ENCODE measurements around the gene TSPAN9. TPM values are rescaled to one million over a fixed set of nuclear protein-coding genes. Genes with fewer than 3 reads are reported as not detected.

Gene TSPAN9
- total RNA-seq, 1 experiment from 2014 or later, result 13.2 TPM

DNA sequence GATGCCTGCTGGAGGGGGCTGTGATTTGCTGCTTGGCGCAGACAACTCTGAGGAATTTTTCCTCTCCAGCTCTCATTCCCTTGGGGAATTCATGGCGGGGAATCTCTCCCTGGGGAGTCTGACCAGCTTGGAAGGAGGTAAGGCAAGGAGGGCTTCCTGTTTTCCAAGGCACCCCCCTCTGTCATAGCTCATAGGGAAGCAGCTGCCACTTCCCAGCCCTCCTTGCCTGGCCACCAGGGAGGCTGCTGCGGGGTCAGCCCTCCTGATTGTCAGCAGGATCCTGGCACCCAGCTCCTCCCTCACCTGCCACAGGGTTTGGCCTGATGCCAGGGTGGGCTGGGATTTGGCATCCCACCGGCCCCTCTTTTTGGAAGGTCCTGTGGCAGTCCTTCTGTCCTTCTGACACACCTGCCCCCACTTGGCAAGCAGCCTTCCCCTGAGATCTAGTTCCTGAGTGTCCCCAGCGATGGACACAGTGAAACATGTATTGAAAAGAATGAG lies 74.9 kb downstream of the TSPAN9 start:
- ChIA-PET RAD21 (ENCODE audit: low non-redundant PET in 1 of 2, low total read pairs in 2 of 2, uncharacterized antibody in 2 of 2, unreplicated experiment in 2 of 2) (no interaction called here), POLR2A (no interaction called here), CTCF (no interaction called here)
- BruUV-seq (replicated peaks), result no TSS peak
- Histone ChIP-seq H3K9me3 (ENCODE audit: control insufficient read depth in 1 of 2, insufficient read depth in 1 of 2, low read depth in 1 of 2, low read length in 2 of 2) (no peaks in the 10 kb centered on the region), H3K9ac (ENCODE audit: low read length) (no peak overlapping the region), H2AFZ (ENCODE audit: low read depth, low read length, poor library complexity, severe bottlenecking) (no peak overlapping the region), H3K27ac (ENCODE audit: low read depth, low read length) (no peak overlapping the region), H4K20me1 (ENCODE audit: insufficient read depth) (no peaks in the 10 kb centered on the region), H3K4me3 (replicated peaks in 1 of 2; ENCODE audit: low read depth in 1 of 2, low read length in 2 of 2) (no peak overlapping the region), H3K4me1 (ENCODE audit: control insufficient read depth in 1 of 2, insufficient read depth in 2 of 2, low read length in 2 of 2) (no peaks in the 10 kb centered on the region), H3K9me2 (ENCODE audit: insufficient read depth) (no peaks in the 10 kb centered on the region), H3K4me2 (ENCODE audit: low read length) (no peak overlapping the region), H3K79me2 (ENCODE audit: insufficient read depth, low read length) (no peaks in the 10 kb centered on the region), H3K36me3 (ENCODE audit: control insufficient read depth in 1 of 2, insufficient read depth in 2 of 2, low read length in 2 of 2) (no peaks in the 10 kb centered on the region), H3K27me3 (ENCODE audit: insufficient read depth, low read length) (no peaks in the 10 kb centered on the region)
- TF ChIP-seq ELF1 (IDR thresholded peaks at IDR 0.05; ENCODE audit: borderline replicate concordance, low read depth) (no peak), EGR1 (IDR thresholded peaks at IDR 0.05; ENCODE audit: low read depth) (no peak), YY1 (IDR thresholded peaks at IDR 0.05; ENCODE audit: extremely low read depth, insufficient replicate concordance, low read depth, low read length) (no peak), FOSL1 (IDR thresholded peaks at IDR 0.05; ENCODE audit: low read depth) (no peak)
- TF ChIP-seq, protein P1, sequence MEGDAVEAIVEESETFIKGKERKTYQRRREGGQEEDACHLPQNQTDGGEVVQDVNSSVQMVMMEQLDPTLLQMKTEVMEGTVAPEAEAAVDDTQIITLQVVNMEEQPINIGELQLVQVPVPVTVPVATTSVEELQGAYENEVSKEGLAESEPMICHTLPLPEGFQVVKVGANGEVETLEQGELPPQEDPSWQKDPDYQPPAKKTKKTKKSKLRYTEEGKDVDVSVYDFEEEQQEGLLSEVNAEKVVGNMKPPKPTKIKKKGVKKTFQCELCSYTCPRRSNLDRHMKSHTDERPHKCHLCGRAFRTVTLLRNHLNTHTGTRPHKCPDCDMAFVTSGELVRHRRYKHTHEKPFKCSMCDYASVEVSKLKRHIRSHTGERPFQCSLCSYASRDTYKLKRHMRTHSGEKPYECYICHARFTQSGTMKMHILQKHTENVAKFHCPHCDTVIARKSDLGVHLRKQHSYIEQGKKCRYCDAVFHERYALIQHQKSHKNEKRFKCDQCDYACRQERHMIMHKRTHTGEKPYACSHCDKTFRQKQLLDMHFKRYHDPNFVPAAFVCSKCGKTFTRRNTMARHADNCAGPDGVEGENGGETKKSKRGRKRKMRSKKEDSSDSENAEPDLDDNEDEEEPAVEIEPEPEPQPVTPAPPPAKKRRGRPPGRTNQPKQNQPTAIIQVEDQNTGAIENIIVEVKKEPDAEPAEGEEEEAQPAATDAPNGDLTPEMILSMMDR (IDR thresholded peaks at IDR 0.05 in 2 of 3, conservative IDR thresholded peaks at IDR 0.05 in 1 of 3; ENCODE audit: borderline replicate concordance in 1 of 3, insufficient read depth in 1 of 3, low read depth in 2 of 3, low read length in 2 of 3), result no peak
- intact Hi-C loops (cut with micrococcal nuclease), result no loop called here
- ATAC-seq, result no peak
- DNase-seq (ENCODE audit: low read depth, low spot score), result no peak

DNA sequence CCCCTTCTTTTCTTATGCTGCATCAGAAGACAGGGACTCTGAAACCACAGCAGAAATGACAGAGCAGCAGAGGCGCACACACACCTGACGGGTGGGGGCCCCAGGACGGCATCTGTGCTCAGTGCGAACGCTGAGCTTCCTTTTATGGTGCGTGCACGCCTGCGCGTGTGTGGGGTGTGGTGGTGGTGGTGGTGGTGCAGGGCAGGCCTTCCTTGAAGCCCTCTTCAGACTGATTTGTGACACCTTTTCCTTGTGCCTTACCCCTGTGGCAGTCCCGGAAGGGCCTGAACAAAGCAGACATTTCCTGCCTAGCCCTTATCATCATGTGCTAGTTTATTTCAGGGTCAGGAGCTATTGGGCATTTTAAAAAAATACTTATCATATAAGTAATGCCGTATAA lies 75.7 kb downstream of the TSPAN9 start:
- no peak for ATAC-seq
- BruUV-seq (replicated peaks), result no TSS peak
- H3K4me1 ChIP-seq (ENCODE audit: control insufficient read depth in 1 of 2, insufficient read depth in 2 of 2, low read length in 2 of 2), result no peaks in the 10 kb centered on the region
- no peak overlapping the region for H2AFZ ChIP-seq (ENCODE audit: low read depth, low read length, poor library complexity, severe bottlenecking)
- CTCF ChIA-PET, result interaction anchor here (1.0 kb wide), 1 partner anchor 122 kb away, joined by 3 read pairs; no protein-coding TSS in a partner anchor
- no peaks in the 10 kb centered on the region for H3K79me2 ChIP-seq (ENCODE audit: insufficient read depth, low read length)
- H3K27me3 ChIP-seq (ENCODE audit: insufficient read depth, low read length), result no peaks in the 10 kb centered on the region
- DNase-seq (ENCODE audit: low read depth, low spot score), result no peak
- H3K4me3 ChIP-seq (replicated peaks in 1 of 2; ENCODE audit: low read depth in 1 of 2, low read length in 2 of 2), result no peak overlapping the region
- intact Hi-C loops (cut with micrococcal nuclease), result no loop called here
- H3K9me2 ChIP-seq (ENCODE audit: insufficient read depth), result no peaks in the 10 kb centered on the region
- H4K20me1 ChIP-seq (ENCODE audit: insufficient read depth), result no peaks in the 10 kb centered on the region
- H3K4me2 ChIP-seq (ENCODE audit: low read length), result no peak overlapping the region
- RAD21 ChIA-PET (ENCODE audit: low non-redundant PET in 1 of 2, low total read pairs in 2 of 2, uncharacterized antibody in 2 of 2, unreplicated experiment in 2 of 2), result no interaction called here
- no peak overlapping the region for H3K27ac ChIP-seq (ENCODE audit: low read depth, low read length)
- no peaks in the 10 kb centered on the region for H3K9me3 ChIP-seq (ENCODE audit: control insufficient read depth in 1 of 2, insufficient read depth in 1 of 2, low read depth in 1 of 2, low read length in 2 of 2)
- H3K36me3 ChIP-seq (ENCODE audit: control insufficient read depth in 1 of 2, insufficient read depth in 2 of 2, low read length in 2 of 2), result no peaks in the 10 kb centered on the region
- H3K9ac ChIP-seq (ENCODE audit: low read length), result no peak overlapping the region
- POLR2A ChIA-PET, result no interaction called here
- TF ChIP-seq, protein P1 (IDR thresholded peaks at IDR 0.05 in 2 of 3, conservative IDR thresholded peaks at IDR 0.05 in 1 of 3; ENCODE audit: borderline replicate concordance in 1 of 3, insufficient read depth in 1 of 3, low read depth in 2 of 3, low read length in 2 of 3), result no peak
- TF ChIP-seq SIN3A (IDR thresholded peaks at IDR 0.05; ENCODE audit: low read depth) (no peak), POLR2A (IDR thresholded peaks at IDR 0.05; ENCODE audit: borderline replicate concordance, extremely low read depth, insufficient read depth, insufficient read length) (no peak), YY1 (IDR thresholded peaks at IDR 0.05; ENCODE audit: extremely low read depth, insufficient replicate concordance, low read depth, low read length) (no peak), SP1 (IDR thresholded peaks at IDR 0.05; ENCODE audit: low read depth) (no peak), TCF7L2 (IDR thresholded peaks at IDR 0.05; ENCODE audit: borderline replicate concordance, extremely low read depth, insufficient read depth, insufficient read length) (no peak)
- TF ChIP-seq, protein P2, sequence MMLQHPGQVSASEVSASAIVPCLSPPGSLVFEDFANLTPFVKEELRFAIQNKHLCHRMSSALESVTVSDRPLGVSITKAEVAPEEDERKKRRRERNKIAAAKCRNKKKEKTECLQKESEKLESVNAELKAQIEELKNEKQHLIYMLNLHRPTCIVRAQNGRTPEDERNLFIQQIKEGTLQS (IDR thresholded peaks at IDR 0.05), result no peak
- TF ChIP-seq, protein P3, sequence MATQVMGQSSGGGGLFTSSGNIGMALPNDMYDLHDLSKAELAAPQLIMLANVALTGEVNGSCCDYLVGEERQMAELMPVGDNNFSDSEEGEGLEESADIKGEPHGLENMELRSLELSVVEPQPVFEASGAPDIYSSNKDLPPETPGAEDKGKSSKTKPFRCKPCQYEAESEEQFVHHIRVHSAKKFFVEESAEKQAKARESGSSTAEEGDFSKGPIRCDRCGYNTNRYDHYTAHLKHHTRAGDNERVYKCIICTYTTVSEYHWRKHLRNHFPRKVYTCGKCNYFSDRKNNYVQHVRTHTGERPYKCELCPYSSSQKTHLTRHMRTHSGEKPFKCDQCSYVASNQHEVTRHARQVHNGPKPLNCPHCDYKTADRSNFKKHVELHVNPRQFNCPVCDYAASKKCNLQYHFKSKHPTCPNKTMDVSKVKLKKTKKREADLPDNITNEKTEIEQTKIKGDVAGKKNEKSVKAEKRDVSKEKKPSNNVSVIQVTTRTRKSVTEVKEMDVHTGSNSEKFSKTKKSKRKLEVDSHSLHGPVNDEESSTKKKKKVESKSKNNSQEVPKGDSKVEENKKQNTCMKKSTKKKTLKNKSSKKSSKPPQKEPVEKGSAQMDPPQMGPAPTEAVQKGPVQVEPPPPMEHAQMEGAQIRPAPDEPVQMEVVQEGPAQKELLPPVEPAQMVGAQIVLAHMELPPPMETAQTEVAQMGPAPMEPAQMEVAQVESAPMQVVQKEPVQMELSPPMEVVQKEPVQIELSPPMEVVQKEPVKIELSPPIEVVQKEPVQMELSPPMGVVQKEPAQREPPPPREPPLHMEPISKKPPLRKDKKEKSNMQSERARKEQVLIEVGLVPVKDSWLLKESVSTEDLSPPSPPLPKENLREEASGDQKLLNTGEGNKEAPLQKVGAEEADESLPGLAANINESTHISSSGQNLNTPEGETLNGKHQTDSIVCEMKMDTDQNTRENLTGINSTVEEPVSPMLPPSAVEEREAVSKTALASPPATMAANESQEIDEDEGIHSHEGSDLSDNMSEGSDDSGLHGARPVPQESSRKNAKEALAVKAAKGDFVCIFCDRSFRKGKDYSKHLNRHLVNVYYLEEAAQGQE (IDR thresholded peaks at IDR 0.05; ENCODE audit: low read depth), result no peak

All from HCT116 (cell line).